ENCODE measurements around the gene DNAJC1.

DNA sequence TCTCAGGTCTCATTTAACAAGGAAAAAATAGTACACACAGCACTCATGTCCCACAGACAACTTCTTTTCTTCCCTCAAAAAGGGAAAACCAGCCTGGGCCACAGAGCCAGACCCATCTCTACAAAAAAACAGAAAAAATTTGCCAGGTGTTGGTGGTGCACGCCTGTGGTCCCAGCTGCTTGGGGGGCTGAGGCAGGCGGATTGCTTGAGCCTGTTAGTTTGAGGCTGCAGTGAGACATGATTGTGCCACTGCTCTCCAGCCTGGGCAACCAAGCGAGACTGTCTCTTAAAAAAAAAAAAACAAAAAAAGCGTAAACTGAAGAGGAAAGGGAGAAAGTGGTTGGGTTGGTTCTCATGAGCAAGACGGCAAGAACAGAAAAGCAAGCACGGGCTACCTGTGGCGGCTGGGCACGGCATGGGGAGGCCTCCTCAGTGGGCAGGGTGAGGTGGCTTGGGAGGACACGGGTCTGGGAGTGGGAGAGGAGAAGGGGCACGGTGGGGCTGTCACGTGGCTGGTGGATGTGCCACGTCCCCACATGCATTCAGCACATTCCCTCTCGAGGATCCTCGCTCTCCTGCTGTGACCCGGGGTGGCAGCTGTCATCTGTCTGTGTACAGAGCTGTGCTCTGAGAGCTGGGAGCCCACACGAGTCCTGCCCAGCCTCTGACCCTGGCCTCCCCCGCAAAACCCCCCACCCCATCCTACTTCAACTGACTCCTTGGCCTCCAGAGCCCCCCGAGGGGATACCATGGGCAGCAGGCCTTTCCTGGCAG, 249.8 kb downstream of the DNAJC1 start:
- TF ChIP-seq RXRA (IDR thresholded peaks at IDR 0.05), result no peak
- TF ChIP-seq, protein P1, sequence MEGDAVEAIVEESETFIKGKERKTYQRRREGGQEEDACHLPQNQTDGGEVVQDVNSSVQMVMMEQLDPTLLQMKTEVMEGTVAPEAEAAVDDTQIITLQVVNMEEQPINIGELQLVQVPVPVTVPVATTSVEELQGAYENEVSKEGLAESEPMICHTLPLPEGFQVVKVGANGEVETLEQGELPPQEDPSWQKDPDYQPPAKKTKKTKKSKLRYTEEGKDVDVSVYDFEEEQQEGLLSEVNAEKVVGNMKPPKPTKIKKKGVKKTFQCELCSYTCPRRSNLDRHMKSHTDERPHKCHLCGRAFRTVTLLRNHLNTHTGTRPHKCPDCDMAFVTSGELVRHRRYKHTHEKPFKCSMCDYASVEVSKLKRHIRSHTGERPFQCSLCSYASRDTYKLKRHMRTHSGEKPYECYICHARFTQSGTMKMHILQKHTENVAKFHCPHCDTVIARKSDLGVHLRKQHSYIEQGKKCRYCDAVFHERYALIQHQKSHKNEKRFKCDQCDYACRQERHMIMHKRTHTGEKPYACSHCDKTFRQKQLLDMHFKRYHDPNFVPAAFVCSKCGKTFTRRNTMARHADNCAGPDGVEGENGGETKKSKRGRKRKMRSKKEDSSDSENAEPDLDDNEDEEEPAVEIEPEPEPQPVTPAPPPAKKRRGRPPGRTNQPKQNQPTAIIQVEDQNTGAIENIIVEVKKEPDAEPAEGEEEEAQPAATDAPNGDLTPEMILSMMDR (IDR thresholded peaks at IDR 0.05; ENCODE audit: low read depth, low read length, missing input control), result no peak
- TF ChIP-seq TAF1 (conservative IDR thresholded peaks at IDR 0.05), result no peak
- TF ChIP-seq, protein P2, sequence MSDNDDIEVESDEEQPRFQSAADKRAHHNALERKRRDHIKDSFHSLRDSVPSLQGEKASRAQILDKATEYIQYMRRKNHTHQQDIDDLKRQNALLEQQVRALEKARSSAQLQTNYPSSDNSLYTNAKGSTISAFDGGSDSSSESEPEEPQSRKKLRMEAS (IDR thresholded peaks at IDR 0.05), result no peak
- no peak for TF ChIP-seq SP1 (IDR thresholded peaks at IDR 0.05)
- TF ChIP-seq GABPA (IDR thresholded peaks at IDR 0.05 in 1 of 2, conservative IDR thresholded peaks at IDR 0.05 in 1 of 2), result no peak
- no peak for TF ChIP-seq RAD21 (IDR thresholded peaks at IDR 0.05)
- TF ChIP-seq, protein P3, sequence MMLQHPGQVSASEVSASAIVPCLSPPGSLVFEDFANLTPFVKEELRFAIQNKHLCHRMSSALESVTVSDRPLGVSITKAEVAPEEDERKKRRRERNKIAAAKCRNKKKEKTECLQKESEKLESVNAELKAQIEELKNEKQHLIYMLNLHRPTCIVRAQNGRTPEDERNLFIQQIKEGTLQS (IDR thresholded peaks at IDR 0.05), result no peak
- TF ChIP-seq JUND (IDR thresholded peaks at IDR 0.05), result no peak
- no peak for TF ChIP-seq YY1 (IDR thresholded peaks at IDR 0.05)
- no peak for TF ChIP-seq NR2F2 (IDR thresholded peaks at IDR 0.05)
- TF ChIP-seq, protein P4, sequence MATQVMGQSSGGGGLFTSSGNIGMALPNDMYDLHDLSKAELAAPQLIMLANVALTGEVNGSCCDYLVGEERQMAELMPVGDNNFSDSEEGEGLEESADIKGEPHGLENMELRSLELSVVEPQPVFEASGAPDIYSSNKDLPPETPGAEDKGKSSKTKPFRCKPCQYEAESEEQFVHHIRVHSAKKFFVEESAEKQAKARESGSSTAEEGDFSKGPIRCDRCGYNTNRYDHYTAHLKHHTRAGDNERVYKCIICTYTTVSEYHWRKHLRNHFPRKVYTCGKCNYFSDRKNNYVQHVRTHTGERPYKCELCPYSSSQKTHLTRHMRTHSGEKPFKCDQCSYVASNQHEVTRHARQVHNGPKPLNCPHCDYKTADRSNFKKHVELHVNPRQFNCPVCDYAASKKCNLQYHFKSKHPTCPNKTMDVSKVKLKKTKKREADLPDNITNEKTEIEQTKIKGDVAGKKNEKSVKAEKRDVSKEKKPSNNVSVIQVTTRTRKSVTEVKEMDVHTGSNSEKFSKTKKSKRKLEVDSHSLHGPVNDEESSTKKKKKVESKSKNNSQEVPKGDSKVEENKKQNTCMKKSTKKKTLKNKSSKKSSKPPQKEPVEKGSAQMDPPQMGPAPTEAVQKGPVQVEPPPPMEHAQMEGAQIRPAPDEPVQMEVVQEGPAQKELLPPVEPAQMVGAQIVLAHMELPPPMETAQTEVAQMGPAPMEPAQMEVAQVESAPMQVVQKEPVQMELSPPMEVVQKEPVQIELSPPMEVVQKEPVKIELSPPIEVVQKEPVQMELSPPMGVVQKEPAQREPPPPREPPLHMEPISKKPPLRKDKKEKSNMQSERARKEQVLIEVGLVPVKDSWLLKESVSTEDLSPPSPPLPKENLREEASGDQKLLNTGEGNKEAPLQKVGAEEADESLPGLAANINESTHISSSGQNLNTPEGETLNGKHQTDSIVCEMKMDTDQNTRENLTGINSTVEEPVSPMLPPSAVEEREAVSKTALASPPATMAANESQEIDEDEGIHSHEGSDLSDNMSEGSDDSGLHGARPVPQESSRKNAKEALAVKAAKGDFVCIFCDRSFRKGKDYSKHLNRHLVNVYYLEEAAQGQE (IDR thresholded peaks at IDR 0.05), result no peak
- TF ChIP-seq, protein P5, sequence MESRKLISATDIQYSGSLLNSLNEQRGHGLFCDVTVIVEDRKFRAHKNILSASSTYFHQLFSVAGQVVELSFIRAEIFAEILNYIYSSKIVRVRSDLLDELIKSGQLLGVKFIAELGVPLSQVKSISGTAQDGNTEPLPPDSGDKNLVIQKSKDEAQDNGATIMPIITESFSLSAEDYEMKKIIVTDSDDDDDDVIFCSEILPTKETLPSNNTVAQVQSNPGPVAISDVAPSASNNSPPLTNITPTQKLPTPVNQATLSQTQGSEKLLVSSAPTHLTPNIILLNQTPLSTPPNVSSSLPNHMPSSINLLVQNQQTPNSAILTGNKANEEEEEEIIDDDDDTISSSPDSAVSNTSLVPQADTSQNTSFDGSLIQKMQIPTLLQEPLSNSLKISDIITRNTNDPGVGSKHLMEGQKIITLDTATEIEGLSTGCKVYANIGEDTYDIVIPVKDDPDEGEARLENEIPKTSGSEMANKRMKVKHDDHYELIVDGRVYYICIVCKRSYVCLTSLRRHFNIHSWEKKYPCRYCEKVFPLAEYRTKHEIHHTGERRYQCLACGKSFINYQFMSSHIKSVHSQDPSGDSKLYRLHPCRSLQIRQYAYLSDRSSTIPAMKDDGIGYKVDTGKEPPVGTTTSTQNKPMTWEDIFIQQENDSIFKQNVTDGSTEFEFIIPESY (IDR thresholded peaks at IDR 0.05), result no peak
- TF ChIP-seq EGR1 (IDR thresholded peaks at IDR 0.05; ENCODE audit: low read depth in 2 of 2), result no peak

Measured in liver (tissue), 3 donors.